NCI-H1417 treated with DMSO at 0.1 percent for 48 hours (cell line): ENCODE results near the gene HES4.
"Not testable (repeated sequence)": the region's sequence is repeated elsewhere in the genome, so short reads cannot be mapped to it uniquely, and the experiment has no call there.

ENCODE experiments used
- DNase-seq: peaks from one replicate; lab custom pipeline; 2025; lab: John Stamatoyannopoulos, UW

The HES4 gene

DNA sequence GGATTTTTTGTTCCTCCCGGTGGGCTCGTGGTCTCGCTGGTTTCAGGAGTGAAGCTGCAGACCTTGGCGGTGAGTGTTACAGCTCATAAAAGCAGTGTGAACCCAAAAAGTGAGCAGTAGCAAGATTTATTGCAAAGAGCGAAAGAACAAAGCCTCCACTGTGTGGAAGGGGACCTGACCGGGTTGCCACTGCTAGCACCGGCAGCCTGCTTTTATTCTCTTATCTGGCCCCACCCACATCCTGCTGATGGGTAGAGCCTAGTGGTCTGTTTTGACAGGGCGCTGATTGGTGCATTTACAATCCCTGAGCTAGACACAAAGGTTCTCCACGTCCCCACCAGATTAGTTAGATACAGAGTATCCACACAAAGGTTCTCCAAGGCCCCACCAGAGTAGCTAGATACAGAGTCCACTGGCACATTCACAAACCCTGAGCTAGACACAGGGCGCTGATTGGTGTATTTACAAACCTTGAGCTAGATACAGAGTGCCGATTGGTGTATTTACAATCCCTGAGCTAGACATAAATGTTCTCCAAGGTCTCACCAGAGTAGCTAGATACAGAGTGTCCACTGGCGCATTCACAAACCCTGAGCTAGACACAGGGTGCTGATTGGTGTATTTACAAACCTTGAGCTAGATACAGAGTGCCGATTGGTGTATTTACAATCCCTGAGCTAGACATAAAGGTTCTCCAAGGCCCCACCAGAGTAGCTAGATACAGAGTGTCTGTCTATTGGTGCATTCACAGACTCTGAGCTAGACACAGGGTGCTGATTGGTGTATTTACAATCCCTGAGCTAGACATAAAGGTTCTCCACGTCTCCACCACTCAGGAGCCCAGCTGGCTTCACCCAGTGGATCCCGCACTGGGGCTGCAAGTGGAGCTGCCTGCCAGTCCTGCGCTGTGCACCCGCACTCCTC, 17.8 kb upstream of the HES4 start:
- not testable (repeated sequence) for DNase-seq

DNA sequence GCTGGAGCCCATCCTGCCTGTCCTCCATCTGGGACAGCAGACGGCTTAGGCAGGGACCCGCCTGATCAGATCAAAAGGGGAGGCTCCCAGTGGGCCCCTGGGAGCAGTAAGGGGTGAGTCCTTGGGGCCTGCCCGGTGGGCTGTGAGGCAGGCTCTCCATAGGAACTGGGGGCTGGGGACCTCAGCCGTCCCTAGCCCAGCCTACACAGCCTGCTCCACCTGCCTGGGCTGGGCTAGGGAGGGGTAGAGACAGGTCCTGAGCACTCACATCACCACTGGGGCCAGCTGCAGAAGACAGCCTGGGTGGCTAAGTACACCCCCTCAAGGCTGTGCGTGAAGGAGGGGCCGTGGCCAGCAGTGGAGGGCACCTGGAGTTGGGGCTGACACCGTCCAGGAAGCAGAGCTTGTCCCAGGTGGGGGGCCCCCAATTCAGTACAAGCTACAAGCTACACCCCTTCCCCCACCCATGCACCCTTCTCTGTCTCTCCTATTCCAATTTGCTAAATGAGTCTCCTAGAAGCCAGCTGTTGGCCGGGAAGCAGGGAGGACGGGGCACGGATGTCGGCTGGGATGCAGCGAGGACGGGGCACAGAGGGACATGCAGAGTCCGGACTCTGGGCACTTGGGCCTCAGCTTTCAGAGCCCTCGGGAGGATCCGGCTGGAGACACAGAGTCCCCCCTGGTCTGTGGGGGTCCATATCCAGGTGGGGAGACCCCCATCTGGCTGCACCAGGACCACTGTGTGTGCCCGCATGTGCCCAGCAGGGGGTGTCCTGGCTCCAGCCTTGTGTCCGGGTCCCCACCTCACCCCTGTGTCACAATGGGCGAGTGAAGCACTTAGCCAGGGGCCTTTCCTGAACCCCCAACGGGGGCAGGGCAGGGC, 15.1 kb upstream of the HES4 start:
- DNase-seq = no peak

GRCh38 chr1:1013922-1014648, 14.2 kb upstream of the HES4 start:
- no peak for DNase-seq

DNA sequence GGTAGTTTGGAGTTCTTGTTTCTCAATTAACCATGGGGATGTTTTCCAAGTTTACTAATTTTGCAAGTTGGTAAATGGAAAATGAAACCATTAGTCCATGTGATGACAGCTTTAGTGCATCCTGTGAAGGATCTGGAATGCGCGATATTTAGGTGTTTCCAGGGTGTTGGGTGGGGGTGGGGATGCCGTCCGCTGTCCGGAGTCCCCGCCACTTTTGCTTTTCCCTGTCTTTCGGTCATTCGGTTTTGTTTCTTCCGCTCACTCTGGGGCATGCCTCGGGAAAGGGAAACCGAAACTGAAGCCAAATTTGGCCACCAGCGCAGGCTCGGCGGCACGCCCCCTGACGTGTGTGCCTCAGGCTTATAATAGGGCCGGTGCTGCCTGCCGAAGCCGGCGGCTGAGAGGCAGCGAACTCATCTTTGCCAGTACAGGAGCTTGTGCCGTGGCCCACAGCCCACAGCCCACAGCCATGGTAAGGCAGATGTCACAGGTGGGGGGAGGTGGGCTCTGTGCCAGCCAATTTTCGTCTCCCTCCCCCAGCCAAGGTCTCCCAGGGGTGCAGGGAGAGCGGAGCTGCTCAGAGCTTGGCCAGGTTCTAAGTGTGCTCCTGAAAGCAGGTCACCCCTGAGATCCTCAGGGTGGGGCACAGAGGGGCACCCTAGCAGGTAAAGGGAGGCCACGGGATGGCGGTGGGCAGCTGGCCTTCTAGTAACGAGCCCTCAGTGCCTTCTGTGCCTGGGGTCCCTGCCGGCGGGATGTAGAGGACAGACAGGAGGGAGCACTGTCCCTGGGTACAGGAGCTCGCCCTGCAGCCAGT, 13.4 kb upstream of the HES4 start, which contains the start of gene ISG15:
Gene ISG15 (plus strand): TSS at position 393 of the 817 bp plus-strand sequence. CDS start 77 bp downstream, at position 470.
- DNase-seq = no peak

DNA sequence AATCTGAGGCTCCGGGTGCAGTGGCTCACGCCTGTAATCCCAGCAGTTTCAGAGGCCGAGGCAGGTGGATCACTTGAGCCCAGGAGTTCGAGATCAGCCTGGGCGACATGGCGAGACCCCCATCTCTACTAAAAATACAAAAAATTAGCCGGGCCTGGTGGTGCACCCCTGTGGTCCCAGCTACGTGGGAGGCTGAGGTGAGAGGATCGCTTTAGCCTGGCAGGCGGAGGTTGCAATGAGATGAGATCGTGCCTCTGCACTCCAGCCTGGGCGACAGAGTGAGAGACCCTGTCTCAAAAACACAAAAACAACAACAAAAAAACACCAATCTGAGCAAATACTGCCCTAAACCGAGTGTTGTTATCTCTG, 12.8 kb upstream of the HES4 start:
- DNase-seq = not testable (repeated sequence)

DNA sequence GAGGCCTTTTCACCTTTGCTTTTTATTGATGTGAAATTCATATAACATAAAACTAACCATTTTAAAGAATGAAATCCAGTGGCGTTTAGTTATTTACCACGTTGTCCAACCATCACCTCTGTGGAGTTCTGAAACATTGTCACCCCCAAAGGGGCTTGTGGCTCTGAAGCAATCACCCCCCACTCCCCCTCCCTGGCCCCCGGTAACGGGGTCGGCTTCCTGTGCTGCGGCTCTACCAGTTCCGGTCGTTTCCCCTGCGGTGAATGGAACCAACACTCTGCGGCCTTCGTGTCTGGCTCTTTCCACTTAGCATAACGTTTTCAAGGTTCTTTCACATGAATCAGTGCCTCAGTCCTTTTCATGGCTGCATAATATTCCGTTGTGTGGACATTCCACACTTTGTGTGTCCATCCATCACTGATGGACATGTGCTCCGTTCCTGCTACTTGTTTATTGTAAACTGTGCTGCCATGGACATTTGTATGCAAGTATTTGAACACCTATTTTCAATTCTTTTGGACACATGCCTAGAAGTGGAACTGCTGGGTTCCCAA, 11.6 kb upstream of the HES4 start:
- no peak for DNase-seq

DNA sequence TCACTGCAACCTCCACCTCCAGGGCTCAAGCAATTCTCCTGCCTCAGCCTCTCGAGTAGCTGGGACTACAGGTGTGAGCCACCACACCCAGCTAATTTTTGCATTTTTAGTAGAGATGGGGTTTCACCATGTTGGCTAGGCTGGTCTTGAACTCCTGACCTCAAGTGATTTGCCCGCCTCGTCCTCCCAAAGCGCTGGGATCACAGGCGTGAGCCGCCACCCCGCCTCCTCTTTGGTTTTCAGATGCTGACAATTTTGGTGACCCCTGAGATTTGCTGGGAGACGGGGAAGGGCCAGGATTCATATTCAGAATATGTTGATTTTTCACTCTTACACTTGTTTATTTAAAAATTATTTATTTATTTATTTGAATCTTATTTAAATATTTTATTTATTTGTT, 10.2 kb upstream of the HES4 start:
- not testable (repeated sequence) for DNase-seq

GRCh38 chr1:1006305-1007159, 6.6 kb upstream of the HES4 start:
- no peak for DNase-seq

GRCh38 chr1:1005774-1006304, 5.9 kb upstream of the HES4 start:
- DNase-seq = no peak

GRCh38 chr1:1004780-1005697, 5.1 kb upstream of the HES4 start:
- no peak for DNase-seq

- no peak for DNase-seq
Measured at GRCh38 chr1:1004420-1004779, 4.5 kb upstream of the HES4 start.

DNA sequence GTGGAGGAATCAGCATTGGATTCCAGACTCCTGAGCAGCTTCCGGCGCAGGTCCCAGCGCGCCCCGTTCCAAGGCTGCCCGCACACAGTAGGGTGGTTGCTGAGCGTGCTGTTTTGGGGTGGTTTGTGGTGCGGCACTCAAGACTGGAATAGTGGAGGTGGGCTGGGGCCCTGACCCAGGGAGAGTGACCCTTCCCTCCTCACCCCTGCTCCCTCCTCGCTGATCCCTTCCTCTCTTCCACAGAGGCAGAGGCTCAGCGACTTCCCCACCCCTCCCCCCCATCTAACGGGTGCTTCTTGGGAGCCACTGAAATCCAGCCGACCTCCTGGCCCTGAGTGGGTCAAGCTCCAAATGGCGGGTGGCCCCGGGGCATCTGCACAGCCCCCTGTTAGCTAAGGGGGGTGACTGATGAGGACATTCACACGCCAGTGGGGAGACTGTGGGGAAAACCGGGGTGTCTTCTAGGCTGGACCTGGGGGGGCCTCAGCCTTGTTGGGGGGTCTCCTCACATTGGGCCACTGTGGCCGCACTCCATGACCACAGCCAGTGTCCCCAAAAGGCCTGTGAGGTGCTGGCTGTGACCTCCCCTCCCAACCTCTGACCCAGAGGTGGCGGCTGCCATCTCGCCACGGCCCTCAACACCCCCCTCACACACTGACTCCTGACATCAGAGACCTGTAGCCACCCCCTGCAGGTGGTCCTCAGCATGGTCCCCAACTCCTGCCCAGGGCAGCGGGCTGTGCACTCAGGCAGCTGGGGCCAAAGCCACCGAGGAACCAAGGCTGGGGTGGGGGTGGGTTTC, 3.9 kb upstream of the HES4 start:
- no peak for DNase-seq

- no peak for DNase-seq
Measured at GRCh38 chr1:1001057-1001783, 1.3 kb upstream of the HES4 start.

DNA sequence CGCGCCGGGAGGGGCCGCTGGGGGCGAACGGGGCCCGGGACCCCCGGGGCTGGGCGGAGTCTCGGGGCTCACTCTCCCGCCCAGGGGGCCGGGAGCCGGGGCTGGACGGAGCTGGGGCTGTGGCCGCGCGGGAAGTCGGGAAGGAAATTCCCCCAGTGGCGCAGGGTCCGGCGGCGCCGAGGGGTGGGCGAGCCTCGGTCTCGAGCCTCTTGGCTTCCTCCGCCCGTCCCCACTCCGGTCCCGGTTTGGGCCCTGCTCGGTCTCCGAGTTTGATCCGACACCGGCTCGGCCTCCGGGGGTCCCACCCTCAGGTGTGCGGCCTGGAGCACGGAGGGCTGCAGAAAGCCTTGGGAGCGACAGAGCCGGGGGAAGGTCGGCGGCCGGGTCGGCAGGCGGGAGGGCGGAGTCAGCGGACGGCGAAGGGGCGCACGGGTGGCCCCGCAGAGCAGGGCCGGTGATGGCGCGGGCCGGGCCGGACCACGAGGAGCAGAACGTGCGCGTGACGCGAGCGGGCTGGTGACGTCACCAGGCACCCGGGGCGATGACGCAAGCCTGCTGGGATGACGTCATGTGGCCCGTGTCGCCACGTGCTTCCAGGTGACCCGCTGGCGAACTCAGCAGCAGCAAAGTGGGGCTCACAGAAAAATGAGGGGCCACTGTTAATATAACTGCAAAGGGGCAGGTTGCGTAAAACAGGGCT, 610 bp upstream of the HES4 start:
- no peak for DNase-seq

- DNase-seq = no peak
Measured at GRCh38 chr1:998995-999724, 737 bp downstream of the HES4 start.

GRCh38 chr1:998745-998994, 1.2 kb downstream of the HES4 start:
- no peak for DNase-seq
